Endothelial cell of umbilical vein (primary cell): Measurements from ENCODE around the gene C11orf21. TPM values are rescaled to one million over a fixed set of nuclear protein-coding genes. Genes with fewer than 3 reads are reported as not detected.

Experiments
- BruUV-seq: library from RNA; stranded (reverse); fragments of 400-500 nt; replicated peaks from 2 replicates; lab custom pipeline; 2021; lab: Mats Ljungman, UMichigan
- CTCF ChIA-PET: fragments of 300-600, 350-600 bp; sonication (Branson Sonifier 250); formaldehyde crosslinking; loops from one replicate; lab custom pipeline; 2021; ENCODE audit warnings: antibody characterized with exemption, inconsistent platforms; lab: Charles Lee
- POLR2A ChIA-PET: fragments of 300-600, 350-600 bp; sonication (Branson Sonifier 250); formaldehyde crosslinking; loops from one replicate; lab custom pipeline; 2021; ENCODE audit warnings: antibody characterized with exemption, inconsistent platforms; lab: Charles Lee
- DNase-seq: peaks from one replicate; pipeline ENCODE4 v3.0.0-alpha.2; 2011; ENCODE audit warnings: low read depth, low spot score
- FAIRE-seq: peaks from 2 replicates; lab custom pipeline; 2011; peaks lifted over from hg19 to GRCh38; lab: Jason Lieb, UNC
- H2AFZ ChIP-seq: 2 replicates; pipeline ENCODE4 v1.6.0; 2012; ENCODE audit warnings: low read depth, low read length, control low read depth, inconsistent platforms
- H3K27ac ChIP-seq: 2 replicates; pipeline ENCODE4 v1.5.1; 2011; ENCODE audit warnings: low read depth, mild to moderate bottlenecking, control low read depth, low read length, moderate library complexity; ENCODE audit not compliant: insufficient read depth
- H3K27me3 ChIP-seq, 2 experiments: 2 replicates each; pipeline versions ENCODE4 v1.6.0 to v1.6.1; 2011; ENCODE audit warnings: low read length in 2 of 2, mixed read lengths in 1 of 2; ENCODE audit not compliant: control insufficient read depth in 2 of 2, insufficient read depth in 2 of 2
- H3K36me3 ChIP-seq, 2 experiments: 2 replicates in 1 of 2; 3 replicates in 1 of 2; pipeline ENCODE4 v1.5.1; 2011; ENCODE audit warnings: low read length in 2 of 2, mild to moderate bottlenecking in 1 of 2, moderate library complexity in 1 of 2; ENCODE audit not compliant: control insufficient read depth in 2 of 2, insufficient read depth in 2 of 2; ENCODE audit errors: extremely low read depth in 1 of 2
- H3K4me1 ChIP-seq: 3 replicates; pipeline ENCODE4 v1.5.1; 2011; ENCODE audit warnings: mild to moderate bottlenecking, low read length; ENCODE audit not compliant: control insufficient read depth, insufficient read depth; ENCODE audit errors: extremely low read depth
- H3K4me2 ChIP-seq: 2 replicates; pipeline ENCODE4 v1.6.1; 2011; ENCODE audit warnings: low read length, control low read depth, mixed read lengths; ENCODE audit not compliant: insufficient read depth
- H3K4me3 ChIP-seq, 3 experiments: fragments of 200-600 bp in 1 of 3; sonication (generic), shearing (Covaris generic) in 1 of 3; replicated peaks in 1 of 3; 2 replicates each; pipeline ENCODE4 v1.5.1; 2011 to 2016; ENCODE audit warnings: control low read depth in 3 of 3, low read length in 3 of 3, mild to moderate bottlenecking in 2 of 3, inconsistent platforms in 1 of 3, low read depth in 1 of 3, moderate library complexity in 1 of 3; ENCODE audit not compliant: insufficient read depth in 1 of 3
- H3K79me2 ChIP-seq: 2 replicates; pipeline ENCODE4 v1.6.0; 2012; ENCODE audit warnings: low read length, inconsistent platforms; ENCODE audit not compliant: control insufficient read depth, insufficient read depth
- H3K9ac ChIP-seq: replicated peaks from 2 replicates; pipeline ENCODE3; 2011; ENCODE audit warnings: low read length, control low read depth; ENCODE audit not compliant: insufficient read depth; ENCODE audit errors: extremely low read depth
- H3K9me1 ChIP-seq: replicated peaks from 3 replicates; pipeline ENCODE4 v1.6.0; 2011; ENCODE audit warnings: mild to moderate bottlenecking, low read length; ENCODE audit not compliant: control insufficient read depth, insufficient read depth; ENCODE audit errors: extremely low read depth
- H3K9me3 ChIP-seq: replicated peaks from 2 replicates; pipeline ENCODE4 v1.5.1; 2012; ENCODE audit warnings: low read length, inconsistent platforms; ENCODE audit not compliant: control insufficient read depth, insufficient read depth
- H4K20me1 ChIP-seq: replicated peaks from 2 replicates; pipeline ENCODE3; 2011; ENCODE audit warnings: mild to moderate bottlenecking, low read length; ENCODE audit not compliant: control insufficient read depth, insufficient read depth; ENCODE audit errors: extremely low read depth
- CTCF ChIP-seq, 2 donors: IDR thresholded peaks; 1 replicate in 1 of 2; 2 replicates in 1 of 2; pipeline ENCODE4 v1.5.1; 2011; ENCODE audit warnings: low read length in 2 of 2, mild to moderate bottlenecking in 2 of 2, moderate library complexity in 2 of 2, control low read depth in 1 of 2, inconsistent platforms in 1 of 2, low read depth in 1 of 2; ENCODE audit not compliant: insufficient read depth in 1 of 2; ENCODE audit errors: extremely low read depth in 1 of 2
- EZH2 ChIP-seq: IDR thresholded peaks from 2 replicates; pipeline ENCODE4 v1.6.1; 2012; ENCODE audit warnings: borderline replicate concordance, low read depth, mild to moderate bottlenecking, moderate library complexity, low read length, inconsistent platforms; ENCODE audit not compliant: severe bottlenecking
- GATA2 ChIP-seq: IDR thresholded peaks from 2 replicates; pipeline ENCODE4 v1.7.0; 2011; ENCODE audit warnings: low read depth, mild to moderate bottlenecking, moderate library complexity, mixed read lengths, low read length; ENCODE audit not compliant: insufficient read length, insufficient read depth
- JUN ChIP-seq: IDR thresholded peaks from 2 replicates; pipeline ENCODE4 v1.6.1; 2011; ENCODE audit warnings: borderline replicate concordance, low read depth; ENCODE audit not compliant: insufficient read length, insufficient read depth
- MYC ChIP-seq: IDR thresholded peaks from one replicate; pipeline ENCODE4 v1.6.1; 2011; ENCODE audit warnings: mild to moderate bottlenecking, low read depth, low read length
- POLR2A ChIP-seq: IDR thresholded peaks from 2 replicates; pipeline ENCODE4 v1.6.1; 2012; ENCODE audit warnings: low read depth, mild to moderate bottlenecking, control low read depth, low read length
- POLR2AphosphoS5 ChIP-seq: IDR thresholded peaks from 2 replicates; pipeline ENCODE4 v1.6.1; 2012; ENCODE audit warnings: low read depth, mild to moderate bottlenecking, control low read depth, low read length, moderate library complexity; ENCODE audit not compliant: insufficient read depth
- dilution Hi-C: fragments of 300-500 bp; cut with MboI; formaldehyde crosslinking; loops from one replicate; pipeline ENCODE4 v1.15.0; 2019; ENCODE audit warnings: low sequenced_read_pairs; ENCODE audit not compliant: extremely low pct_ligation_motif_present
- intact Hi-C: fragments of 100-400 bp; cut with micrococcal nuclease; formaldehyde crosslinking; loops from one replicate; pipeline ENCODE4 v1.10.0; 2022
- polyA plus RNA-seq, 4 experiments: library from polyadenylated mRNA; depleted of rRNA in 3 of 4; stranded (reverse) in 3 of 4; unstranded in 1 of 4; fragments of >200 nt; gene quantifications; 2 replicates each; pipeline versions ENCODE4 v1.2.1 to v1.2.3, GENCODE V29; 2011 to 2012; ENCODE audit warnings: missing spikeins in 1 of 4
- total RNA-seq: library from RNA; stranded (reverse); gene quantifications from 2 replicates; pipeline ENCODE4 v1.2.3, GENCODE V29; 2021

C11orf21 gene
- total and polyA plus RNA-seq, 2 donors (not counting 3 experiments of a cell fraction or from before 2014, with no cell fraction given), result not detected

GRCh38 chr11:2311353-2312133 is 9.8 kb upstream of the C11orf21 start:
- no peaks in the 10 kb centered on the region for H3K9me3 ChIP-seq
- no peak for FAIRE-seq

More at GRCh38 chr11:2311353-2312133, 9.8 kb upstream of the C11orf21 start:
- Histone ChIP-seq H3K9ac (no peak overlapping the region), H3K79me2 (no peaks in the 10 kb centered on the region), H3K4me3 (no peak overlapping the region), H4K20me1 (no peaks in the 10 kb centered on the region), H3K27me3 (no peaks in the 10 kb centered on the region), H3K4me2 (no peak overlapping the region), H2AFZ (no peak overlapping the region), H3K27ac (no peak overlapping the region), H3K4me1 (peaks cover under 1% of the 10 kb centered on the region), H3K9me1 (no peaks in the 10 kb centered on the region), H3K36me3 (no peaks in the 10 kb centered on the region)
- CTCF ChIA-PET, result interaction anchor here (0.5 to 4.6 kb wide), 2 partner anchors 108 to 1659 kb away, joined by 3 to 48 read pairs; no protein-coding TSS in a partner anchor
- dilution Hi-C loops (no loop called here), intact Hi-C loops (no loop called here)
- BruUV-seq, result no TSS peak
- TF ChIP-seq JUN, result no peak
- no peak for TF ChIP-seq GATA2
- no peak for TF ChIP-seq POLR2A
- no peak for TF ChIP-seq CTCF (IDR thresholded peaks at IDR 0.05; ENCODE audit: extremely low read depth in 1 of 2, insufficient read depth in 1 of 2, low read depth in 1 of 2, low read length in 2 of 2)
- TF ChIP-seq MYC, result no peak
- TF ChIP-seq EZH2, result no peak
- TF ChIP-seq POLR2AphosphoS5, result no peak
- DNase-seq, result no peak
- POLR2A ChIA-PET, result no interaction called here
